NCI-H526 (cell line): Measurements from ENCODE around the gene BDH1.
"Not testable (repeated sequence)": the region's sequence is repeated elsewhere in the genome, so short reads cannot be mapped to it uniquely, and the experiment has no call there.

ENCODE experiments used
- DNase-seq, 2 experiments: peaks; one replicate each; lab custom pipeline; 2025; lab: John Stamatoyannopoulos, UW

Gene BDH1, protein sequence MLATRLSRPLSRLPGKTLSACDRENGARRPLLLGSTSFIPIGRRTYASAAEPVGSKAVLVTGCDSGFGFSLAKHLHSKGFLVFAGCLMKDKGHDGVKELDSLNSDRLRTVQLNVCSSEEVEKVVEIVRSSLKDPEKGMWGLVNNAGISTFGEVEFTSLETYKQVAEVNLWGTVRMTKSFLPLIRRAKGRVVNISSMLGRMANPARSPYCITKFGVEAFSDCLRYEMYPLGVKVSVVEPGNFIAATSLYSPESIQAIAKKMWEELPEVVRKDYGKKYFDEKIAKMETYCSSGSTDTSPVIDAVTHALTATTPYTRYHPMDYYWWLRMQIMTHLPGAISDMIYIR

GRCh38 chr3:197555281-197556261, at the start of gene BDH1:
Gene BDH1, minus strand, starts transcription at chr3:197555968. Its CDS starts 9,525 bp downstream, at chr3:197546443.
- peak; percentile 83 to 84 for DNase-seq

- DNase-seq, result no peak
These were observed 47.7 kb upstream of the BDH1 start for GRCh38 chr3:197603317-197603933.

DNA sequence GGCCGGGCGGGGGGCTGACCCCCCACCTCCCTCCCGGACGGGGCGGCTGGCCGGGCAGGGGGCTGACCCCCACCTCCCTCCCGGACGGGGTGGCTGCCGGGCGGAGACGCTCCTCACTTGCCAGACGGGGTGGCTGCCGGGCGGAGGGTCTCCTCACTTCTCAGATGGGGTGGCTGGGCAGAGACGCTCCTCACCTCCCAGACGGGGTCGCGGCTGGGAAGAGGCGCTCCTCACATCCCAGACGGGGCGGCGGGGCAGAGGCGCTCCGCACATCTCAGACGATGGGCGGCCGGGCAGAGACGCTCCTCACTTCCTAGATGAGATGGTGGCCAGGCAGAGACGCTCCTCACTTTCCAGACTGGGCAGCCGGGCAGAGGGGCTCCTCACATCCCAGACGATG, 46.6 kb upstream of the BDH1 start:
- DNase-seq, result not testable (repeated sequence)

GRCh38 chr3:197601566-197601840, 45.7 kb upstream of the BDH1 start:
- DNase-seq, result not testable (repeated sequence)

DNA sequence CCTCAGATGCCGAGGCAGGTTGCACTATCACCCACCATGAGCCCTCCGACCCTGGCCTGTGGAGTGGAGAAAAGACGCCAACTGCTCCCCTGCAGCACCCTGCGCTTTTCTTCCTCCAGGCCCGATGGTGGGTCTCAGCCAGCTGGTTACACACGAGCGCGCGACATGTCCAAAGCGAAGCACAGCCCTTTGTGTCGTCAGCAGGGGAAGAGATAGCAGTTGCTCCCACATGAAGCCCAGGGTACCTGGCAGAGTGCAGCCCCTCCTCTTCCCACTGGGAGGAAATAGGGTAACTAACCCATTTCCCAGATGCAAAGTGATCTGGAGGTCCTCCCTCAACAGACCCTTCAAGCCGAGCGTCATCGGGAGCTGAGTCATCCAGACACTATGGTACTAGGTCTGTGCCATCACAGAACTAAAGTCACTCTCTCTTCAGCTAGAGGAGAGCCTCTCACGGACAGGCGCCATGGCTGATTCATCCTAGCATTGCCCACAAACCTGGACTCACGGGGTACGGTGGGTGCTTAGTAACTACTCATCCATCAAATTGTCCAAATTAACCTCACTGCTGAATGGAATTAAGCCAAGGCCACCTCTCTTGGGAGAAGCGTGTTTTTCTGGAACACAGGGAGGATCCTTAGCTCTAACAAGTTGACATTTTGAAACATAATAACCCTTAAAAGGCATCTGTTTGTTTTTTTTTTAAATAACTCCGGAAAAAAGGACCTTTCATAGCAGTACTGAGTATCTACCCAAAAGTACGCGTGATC, 45.2 kb upstream of the BDH1 start:
- no peak for DNase-seq

DNA sequence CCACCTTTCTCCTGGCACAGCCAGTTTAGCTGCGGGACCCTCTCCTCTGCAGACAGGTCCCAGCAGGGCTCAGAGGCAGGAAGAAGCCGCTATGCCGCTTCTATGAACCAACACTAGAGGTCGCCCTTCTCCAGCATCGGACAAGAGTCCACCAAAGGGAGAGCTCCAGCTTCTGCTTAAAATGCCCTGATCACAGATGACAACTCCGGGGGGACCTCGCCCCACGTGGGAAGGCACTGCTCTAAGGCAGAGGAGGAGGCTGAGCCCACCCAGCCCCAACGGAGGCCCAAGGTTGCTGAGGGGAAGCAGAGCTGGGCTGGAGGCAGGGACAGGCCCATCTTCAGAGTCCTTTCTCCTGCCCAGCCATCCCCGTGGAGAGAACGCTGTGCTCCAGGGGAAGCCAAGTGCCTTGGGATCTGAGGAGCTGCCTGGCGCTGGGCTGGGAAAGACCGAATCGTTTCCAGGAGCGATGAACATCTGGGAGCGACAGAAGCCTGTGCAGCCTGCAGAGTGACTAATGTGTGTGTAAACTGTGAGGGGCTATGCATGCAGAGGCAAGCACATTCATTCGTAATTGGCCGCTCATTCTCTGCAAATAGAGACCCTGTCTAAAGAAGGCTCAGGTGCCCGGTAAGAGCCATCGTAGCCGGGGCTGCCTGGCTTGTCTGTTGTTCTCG, 43.5 kb upstream of the BDH1 start:
- no peak for DNase-seq

- DNase-seq, result no peak
These were observed 42.7 kb upstream of the BDH1 start for GRCh38 chr3:197598404-197598980.

- no peak for DNase-seq
These were observed 41.6 kb upstream of the BDH1 start for GRCh38 chr3:197597335-197597734.

GRCh38 chr3:197595470-197596185, 39.9 kb upstream of the BDH1 start:
- DNase-seq, result no peak

GRCh38 chr3:197593046-197593380, 37.2 kb upstream of the BDH1 start:
- no peak for DNase-seq

DNA sequence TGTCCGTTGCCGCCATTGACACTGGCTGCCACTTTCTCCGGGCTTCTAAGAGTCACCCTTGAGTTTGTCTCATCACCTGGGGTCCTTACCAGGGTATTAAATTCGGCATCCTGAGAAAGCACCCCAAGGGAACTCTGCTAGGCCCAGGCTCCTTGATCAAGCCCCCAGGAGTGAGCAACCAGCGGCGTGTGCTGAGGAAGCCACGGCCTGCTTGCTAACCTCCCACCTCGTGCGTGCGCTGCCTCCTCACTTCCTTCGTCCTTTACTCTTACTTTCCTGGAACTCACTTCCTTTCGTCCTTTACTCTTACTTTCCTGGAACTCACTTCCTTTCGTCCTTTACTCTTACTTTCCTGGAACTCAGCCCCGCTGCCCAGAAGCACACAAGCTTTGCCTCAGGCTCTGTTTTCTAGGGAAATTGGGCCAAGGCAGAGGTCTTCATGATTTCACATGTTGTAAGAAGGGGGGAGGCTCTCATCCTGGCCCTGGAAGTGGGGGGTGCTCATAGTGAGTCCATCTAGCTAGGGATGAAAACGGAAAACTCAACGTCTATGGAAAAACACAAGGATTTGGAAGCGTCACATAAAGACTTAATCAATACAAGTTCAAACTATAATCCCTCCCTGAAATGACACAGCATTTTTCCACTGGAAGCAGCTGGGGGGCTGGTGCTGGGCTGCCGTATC, 36.7 kb upstream of the BDH1 start:
- no peak for DNase-seq

DNA sequence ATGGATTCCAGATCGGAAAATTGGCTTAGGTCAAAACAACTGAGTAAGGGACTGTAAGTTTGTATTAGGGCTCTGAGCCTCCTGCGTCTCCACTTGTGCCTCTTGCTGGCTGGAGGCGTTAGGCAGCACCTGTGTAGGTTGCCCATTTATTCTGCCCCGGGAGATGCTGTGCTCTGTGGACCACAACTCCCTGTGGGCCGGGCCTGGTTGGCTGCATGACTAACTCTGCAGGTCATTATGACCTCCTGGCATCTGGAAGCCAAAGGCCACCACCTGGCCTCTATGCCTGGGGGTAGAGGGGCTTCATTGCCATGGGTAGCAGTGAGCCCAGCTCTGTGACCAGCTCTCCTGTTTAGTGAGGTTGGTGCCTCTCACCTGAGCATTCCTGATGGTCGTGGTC, 36.0 kb upstream of the BDH1 start:
- DNase-seq, result no peak

DNA sequence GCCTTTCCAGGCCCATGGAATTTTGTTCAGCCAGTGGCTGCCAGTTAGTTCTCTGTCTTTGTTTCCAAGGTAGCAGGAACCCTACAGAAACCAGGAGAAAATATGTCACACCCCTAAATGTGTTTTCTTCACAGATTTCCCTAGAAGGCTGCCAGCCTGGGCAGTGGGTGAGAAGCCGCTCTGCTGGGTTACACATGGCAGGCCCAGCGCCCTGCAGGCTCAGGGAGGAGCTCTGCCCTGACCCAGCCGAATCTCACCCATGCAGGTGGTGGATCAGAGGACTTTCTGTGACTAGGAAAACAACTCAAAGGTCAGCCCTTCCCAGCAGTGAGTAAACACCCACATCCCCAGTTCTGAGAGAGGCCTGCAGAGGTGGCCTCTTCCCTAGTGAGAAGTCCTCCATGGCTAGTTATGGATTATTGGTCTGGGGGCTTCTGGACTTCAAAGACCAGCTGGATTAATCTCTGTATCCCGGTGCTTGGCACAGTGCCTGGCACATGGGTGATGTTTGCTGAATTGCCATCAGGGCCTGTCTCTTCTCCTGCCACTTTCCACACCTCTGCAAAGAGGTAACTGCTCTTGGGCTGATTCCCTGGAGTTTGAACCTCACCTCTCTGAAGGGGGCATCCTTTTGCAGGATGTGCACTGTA, 34.7 kb upstream of the BDH1 start:
- DNase-seq, result peak in 1 of 2 experiments; percentile 53

DNA sequence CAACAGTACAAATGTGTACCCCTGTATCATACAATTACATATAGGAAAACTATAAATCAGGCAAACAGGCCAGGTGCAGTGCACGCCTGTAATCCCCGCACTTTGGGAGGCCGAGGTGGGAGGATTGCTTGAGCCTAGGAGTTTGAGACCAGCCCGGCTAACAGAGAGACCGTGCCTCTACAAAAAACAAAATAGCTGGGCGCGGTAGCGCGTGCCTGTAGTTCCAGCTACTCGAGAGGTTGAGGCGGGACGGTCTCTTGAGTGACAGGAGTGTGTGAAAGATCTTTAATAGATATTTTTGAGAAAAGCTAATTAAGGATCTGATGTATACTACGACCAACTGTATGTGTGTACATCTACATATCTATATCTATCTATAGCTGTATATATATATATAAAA, 33.8 kb upstream of the BDH1 start:
- no peak for DNase-seq

- not testable (repeated sequence) for DNase-seq
These were observed 31.0 kb upstream of the BDH1 start for GRCh38 chr3:197586768-197587167.

DNA sequence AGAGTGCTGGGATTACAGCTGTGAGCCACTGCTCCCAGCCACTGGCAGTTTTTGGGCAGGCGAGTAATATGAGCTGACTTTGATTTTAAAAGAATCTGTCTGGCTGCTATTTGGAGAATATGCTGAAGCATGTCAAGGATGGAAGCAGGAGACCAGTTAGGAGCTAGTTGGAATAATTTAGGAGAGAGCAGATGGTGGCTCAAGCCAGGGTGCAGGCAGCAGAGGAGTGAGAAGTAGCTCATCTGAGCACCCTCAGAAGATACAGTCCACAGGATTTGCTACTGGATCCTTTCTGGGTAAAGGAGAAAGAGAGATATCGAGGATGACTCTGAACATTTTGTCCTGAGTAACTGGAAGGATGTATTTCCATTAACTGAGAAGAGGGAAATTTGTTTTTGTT, 30.4 kb upstream of the BDH1 start:
- no peak for DNase-seq

DNA sequence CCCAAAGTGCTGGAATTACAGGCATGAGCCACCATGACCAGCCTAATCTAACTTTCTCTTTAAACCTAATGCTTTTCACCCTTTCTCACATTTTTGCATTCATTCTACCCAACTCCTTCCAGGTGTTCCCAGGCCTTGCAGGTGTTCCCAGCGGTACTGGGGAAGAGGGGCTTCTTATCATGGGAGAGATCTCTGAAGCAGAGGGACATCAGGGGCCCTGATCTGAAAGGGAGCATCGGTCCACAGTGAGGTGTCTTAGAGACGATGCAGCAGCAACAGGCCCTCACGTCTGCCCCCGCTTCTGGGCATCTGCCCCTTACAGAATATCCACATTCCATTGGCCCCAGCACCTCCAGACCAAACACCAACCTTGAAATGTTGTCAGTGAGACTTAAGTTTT, 29.0 kb upstream of the BDH1 start:
- no peak for DNase-seq

- no peak for DNase-seq
These were observed 27.6 kb upstream of the BDH1 start for GRCh38 chr3:197583371-197583770.

DNA sequence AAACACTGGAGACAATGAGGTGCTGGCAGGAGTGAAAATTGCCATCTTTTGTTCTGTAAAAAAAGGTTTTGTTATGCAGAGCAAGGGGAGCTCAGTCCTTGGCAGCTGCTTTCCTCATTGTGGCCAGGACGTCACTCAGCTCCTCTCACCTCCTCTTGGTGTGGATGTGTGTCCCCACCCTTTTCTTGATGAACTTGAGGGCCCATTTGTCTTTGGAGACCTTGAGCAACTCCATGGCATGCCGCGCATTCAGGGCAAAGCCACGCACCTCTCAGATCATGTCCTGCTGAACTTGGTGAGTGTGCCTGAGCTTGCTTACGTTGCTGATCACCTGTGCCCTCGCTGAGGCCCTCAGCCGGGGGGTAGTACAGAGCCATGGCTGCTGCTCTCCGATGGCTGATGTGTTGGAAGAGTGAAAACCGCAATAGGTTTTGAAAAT, 24.5 kb upstream of the BDH1 start:
- DNase-seq, result no peak
